Measurements from ENCODE around the gene DCAF7.

DNA sequence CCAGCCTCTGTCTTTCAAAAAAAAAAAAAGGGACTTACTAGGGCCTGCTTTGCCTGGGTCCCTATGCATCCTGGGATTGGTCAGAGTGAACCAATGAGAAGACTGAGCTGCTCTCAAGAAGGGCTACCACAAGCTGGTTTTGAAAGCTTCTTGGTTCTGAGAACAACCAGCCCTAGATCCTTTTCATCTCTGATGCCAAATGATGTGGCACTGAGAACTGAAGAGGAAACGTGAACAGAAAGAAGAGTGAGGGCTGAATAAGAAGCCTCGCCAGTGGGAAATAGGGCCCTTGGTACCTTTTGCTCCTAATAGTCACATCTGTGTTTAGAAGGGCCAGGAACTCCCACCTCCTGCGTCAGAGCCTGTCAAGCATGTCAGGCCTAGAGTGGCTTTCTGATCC lies 61.1 kb downstream of the DCAF7 start:
- TF ChIP-seq, protein P1, sequence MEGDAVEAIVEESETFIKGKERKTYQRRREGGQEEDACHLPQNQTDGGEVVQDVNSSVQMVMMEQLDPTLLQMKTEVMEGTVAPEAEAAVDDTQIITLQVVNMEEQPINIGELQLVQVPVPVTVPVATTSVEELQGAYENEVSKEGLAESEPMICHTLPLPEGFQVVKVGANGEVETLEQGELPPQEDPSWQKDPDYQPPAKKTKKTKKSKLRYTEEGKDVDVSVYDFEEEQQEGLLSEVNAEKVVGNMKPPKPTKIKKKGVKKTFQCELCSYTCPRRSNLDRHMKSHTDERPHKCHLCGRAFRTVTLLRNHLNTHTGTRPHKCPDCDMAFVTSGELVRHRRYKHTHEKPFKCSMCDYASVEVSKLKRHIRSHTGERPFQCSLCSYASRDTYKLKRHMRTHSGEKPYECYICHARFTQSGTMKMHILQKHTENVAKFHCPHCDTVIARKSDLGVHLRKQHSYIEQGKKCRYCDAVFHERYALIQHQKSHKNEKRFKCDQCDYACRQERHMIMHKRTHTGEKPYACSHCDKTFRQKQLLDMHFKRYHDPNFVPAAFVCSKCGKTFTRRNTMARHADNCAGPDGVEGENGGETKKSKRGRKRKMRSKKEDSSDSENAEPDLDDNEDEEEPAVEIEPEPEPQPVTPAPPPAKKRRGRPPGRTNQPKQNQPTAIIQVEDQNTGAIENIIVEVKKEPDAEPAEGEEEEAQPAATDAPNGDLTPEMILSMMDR (conservative IDR thresholded peaks at IDR 0.05) = no peak
- no peak for TF ChIP-seq ZFX (IDR thresholded peaks at IDR 0.05)
